Immature natural killer cell (primary cell): ENCODE measurements around the gene ANXA6. TPM values are rescaled to one million over a fixed set of nuclear protein-coding genes. Genes with fewer than 3 reads are reported as not detected.

Experiments
- DNase-seq, 3 donors: peaks; one replicate each; pipeline ENCODE4 v3.0.0; 2022; ENCODE audit warnings: mixed read lengths in 1 of 3
- H3K27ac Mint-ChIP-seq, 6 donors: one replicate each; pipeline ENCODE4 v1.8.0; 2020; ENCODE audit warnings: mixed read lengths in 6 of 6, mild to moderate bottlenecking in 5 of 6, inconsistent platforms in 4 of 6, moderate library complexity in 3 of 6
- H3K27me3 Mint-ChIP-seq, 3 donors: one replicate each; pipeline ENCODE4 v1.8.0; 2020 to 2021; ENCODE audit warnings: low read depth in 3 of 3, mild to moderate bottlenecking in 3 of 3, mixed read lengths in 3 of 3, moderate library complexity in 3 of 3, inconsistent platforms in 1 of 3
- H3K36me3 Mint-ChIP-seq, 3 donors: one replicate each; pipeline ENCODE4 v1.8.0; 2020; ENCODE audit warnings: mixed read lengths in 3 of 3, inconsistent platforms in 2 of 3, mild to moderate bottlenecking in 2 of 3
- H3K4me1 Mint-ChIP-seq, 2 donors: one replicate each; pipeline ENCODE4 v1.8.0; 2020; ENCODE audit warnings: inconsistent platforms in 2 of 2, mild to moderate bottlenecking in 2 of 2, mixed read lengths in 2 of 2, moderate library complexity in 1 of 2
- H3K4me3 Mint-ChIP-seq, 5 donors: one replicate each; pipeline ENCODE4 v1.8.0; 2020; ENCODE audit warnings: mild to moderate bottlenecking in 5 of 5, mixed read lengths in 5 of 5, inconsistent platforms in 3 of 5, moderate library complexity in 3 of 5
- H3K9me3 Mint-ChIP-seq, 6 donors: one replicate each; pipeline ENCODE4 v1.8.0; 2020; ENCODE audit warnings: mild to moderate bottlenecking in 6 of 6, mixed read lengths in 6 of 6, inconsistent platforms in 4 of 6, moderate library complexity in 3 of 6
- polyA plus RNA-seq, 3 donors: library from polyadenylated mRNA; unstranded; fragments of 300-500 nt; fragmentation: Illumina TruSeq; gene quantifications; one replicate each; pipeline ENCODE4 v1.2.3, GENCODE V29; 2021

The ANXA6 gene
- polyA plus RNA-seq, 3 donors from 2014 or later: 313 to 679 (median 395) TPM

DNA sequence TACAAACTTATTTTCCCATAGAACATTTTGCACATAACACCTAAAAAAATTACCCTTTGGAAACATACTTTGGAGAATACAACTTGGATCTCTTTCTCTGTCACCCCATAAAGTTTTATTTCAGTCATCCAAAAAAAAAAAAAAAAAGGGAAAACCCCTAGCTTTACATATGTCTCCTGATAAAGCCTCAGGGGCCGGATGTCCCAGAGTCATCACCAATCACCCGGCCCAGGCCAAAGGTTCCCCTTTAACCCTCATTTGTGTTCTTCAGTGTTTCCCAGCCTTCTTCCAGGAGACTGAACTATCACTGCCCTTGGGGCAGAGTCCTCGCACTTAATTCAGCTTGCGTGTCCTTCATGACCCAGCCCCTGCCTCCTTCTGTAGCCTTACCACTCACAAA lies 28.8 kb downstream of the ANXA6 start:
- Mint-ChIP-seq H3K27me3 (peaks cover 3 to 5% (median 5%) of the 10 kb centered on the region in 3 donors), H3K9me3 (no peaks in the 10 kb centered on the region), H3K36me3 (peaks cover 21 to 77% (median 36%) of the 10 kb centered on the region in 3 donors), H3K4me3 (no peak overlapping the region), H3K27ac (peak overlapping the region in 4 of 6 donors; percentile 47 to 78 (median 72)), H3K4me1 (peaks cover 18 to 30% of the 10 kb centered on the region in 2 donors)
- no peak for DNase-seq

GRCh38 chr5:151127926-151128325 lies 29.7 kb downstream of the ANXA6 start:
- Mint-ChIP-seq H3K4me3 (no peak overlapping the region), H3K27ac (peak overlapping the region; percentile 3 to 75 (median 44)), H3K4me1 (peaks cover 18 to 30% of the 10 kb centered on the region in 2 donors), H3K36me3 (peaks cover 12 to 68% (median 27%) of the 10 kb centered on the region in 3 donors), H3K9me3 (no peaks in the 10 kb centered on the region), H3K27me3 (peaks cover 3 to 5% (median 5%) of the 10 kb centered on the region in 3 donors)
- DNase-seq: no peak

DNA sequence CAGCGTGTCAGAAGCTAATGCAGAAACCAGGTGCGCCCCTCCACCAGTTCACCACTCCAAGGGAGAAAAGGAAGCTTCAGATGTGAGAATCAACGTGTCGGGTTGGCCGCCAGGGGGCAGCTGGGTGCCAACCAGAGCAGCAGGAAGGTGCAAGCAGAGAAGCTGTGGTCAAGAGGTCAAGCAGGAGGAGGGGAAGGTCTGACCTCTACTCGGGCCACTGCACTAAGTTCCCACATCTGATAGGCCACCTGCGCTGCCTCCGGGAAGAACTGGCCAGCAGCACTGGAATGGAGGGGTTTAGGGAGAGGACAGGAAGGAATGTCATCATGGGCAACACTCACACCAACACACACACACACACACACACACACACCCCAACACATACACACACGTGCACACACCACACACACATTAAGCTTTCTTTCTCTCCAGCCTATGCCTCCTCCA lies 31.4 kb downstream of the ANXA6 start:
- peak overlapping the region in 2 of 5 donors; percentile 1 to 42 for H3K4me3 Mint-ChIP-seq
- peaks cover 8 to 71% (median 27%) of the 10 kb centered on the region in 3 donors for H3K36me3 Mint-ChIP-seq
- peak overlapping the region; percentile 42 to 91 (median 74) for H3K27ac Mint-ChIP-seq

GRCh38 chr5:151125421-151125820 lies 32.2 kb downstream of the ANXA6 start:
- Mint-ChIP-seq H3K4me3 (no peak overlapping the region), H3K27ac (peak overlapping the region in 5 of 6 donors; percentile 21 to 75 (median 70)), H3K4me1 (peaks cover 17 to 30% of the 10 kb centered on the region in 2 donors), H3K9me3 (no peaks in the 10 kb centered on the region), H3K27me3 (peaks cover 3 to 7% (median 5%) of the 10 kb centered on the region in 3 donors), H3K36me3 (peaks cover 12 to 69% (median 29%) of the 10 kb centered on the region in 3 donors)
- no peak for DNase-seq

More for the DNA sequence above, 31.4 kb downstream of the ANXA6 start:
- Mint-ChIP-seq H3K27me3 (peaks cover 3 to 7% (median 5%) of the 10 kb centered on the region in 3 donors), H3K4me1 (peaks cover 17 to 30% of the 10 kb centered on the region in 2 donors), H3K9me3 (no peaks in the 10 kb centered on the region)
- peak; percentile 64 to 71 (median 70) for DNase-seq

GRCh38 chr5:151123897-151124751 lies 33.5 kb downstream of the ANXA6 start:
- Mint-ChIP-seq H3K27me3 (peaks cover 3 to 8% (median 7%) of the 10 kb centered on the region in 3 donors), H3K4me3 (no peak overlapping the region), H3K9me3 (no peaks in the 10 kb centered on the region), H3K4me1 (peaks cover 17 to 30% of the 10 kb centered on the region in 2 donors), H3K36me3 (peaks cover 11 to 69% (median 37%) of the 10 kb centered on the region in 3 donors), H3K27ac (peak overlapping the region in 5 of 6 donors; percentile 45 to 74 (median 67))
- no peak for DNase-seq

- Mint-ChIP-seq H3K27me3 (peaks cover 3 to 8% (median 4%) of the 10 kb centered on the region in 3 donors), H3K4me1 (peaks cover 17 to 25% of the 10 kb centered on the region in 2 donors), H3K9me3 (no peaks in the 10 kb centered on the region), H3K36me3 (peaks cover 11 to 63% (median 32%) of the 10 kb centered on the region in 3 donors), H3K4me3 (no peak overlapping the region), H3K27ac (peak overlapping the region in 3 of 6 donors; percentile 32 to 73 (median 67))
- DNase-seq: no peak
Measured at GRCh38 chr5:151122828-151123227, 34.8 kb downstream of the ANXA6 start.

GRCh38 chr5:151121665-151122064 lies 35.9 kb downstream of the ANXA6 start:
- Mint-ChIP-seq H3K4me1 (peaks cover 8 to 14% of the 10 kb centered on the region in 2 donors), H3K9me3 (no peaks in the 10 kb centered on the region), H3K36me3 (peaks cover 16 to 62% (median 37%) of the 10 kb centered on the region in 3 donors), H3K27me3 (peaks cover 3 to 13% (median 4%) of the 10 kb centered on the region in 3 donors), H3K27ac (peak overlapping the region in 5 of 6 donors; percentile 24 to 76 (median 70)), H3K4me3 (no peak overlapping the region)
- no peak for DNase-seq

DNA sequence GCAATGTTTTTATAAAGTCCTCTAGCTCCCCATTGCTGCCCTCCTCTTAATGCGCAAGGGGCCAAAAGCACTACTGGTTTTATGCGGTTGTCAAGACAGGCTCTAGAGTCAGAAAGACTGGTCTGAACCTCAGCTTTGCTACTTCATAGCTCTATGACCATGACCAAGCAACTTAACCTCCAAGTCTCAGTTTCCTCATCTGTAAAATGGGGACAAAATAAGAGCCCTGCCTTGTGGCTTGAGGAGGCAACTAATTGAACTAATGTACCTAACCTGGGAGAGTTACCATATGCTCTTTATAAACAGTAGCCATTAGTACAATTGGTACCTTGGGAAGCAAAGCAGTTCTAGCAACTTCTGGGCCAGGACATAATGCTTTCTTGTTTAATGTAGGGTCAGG lies 36.5 kb downstream of the ANXA6 start:
- Mint-ChIP-seq H3K4me1 (peaks cover 2 to 8% of the 10 kb centered on the region in 2 donors), H3K9me3 (no peaks in the 10 kb centered on the region), H3K27ac (peak overlapping the region in 4 of 6 donors; percentile 24 to 73 (median 49)), H3K27me3 (peaks cover 0 to 9% (median 3%) of the 10 kb centered on the region in 3 donors), H3K36me3 (peaks cover 13 to 60% (median 32%) of the 10 kb centered on the region in 3 donors), H3K4me3 (no peak overlapping the region)
- DNase-seq: no peak

DNA sequence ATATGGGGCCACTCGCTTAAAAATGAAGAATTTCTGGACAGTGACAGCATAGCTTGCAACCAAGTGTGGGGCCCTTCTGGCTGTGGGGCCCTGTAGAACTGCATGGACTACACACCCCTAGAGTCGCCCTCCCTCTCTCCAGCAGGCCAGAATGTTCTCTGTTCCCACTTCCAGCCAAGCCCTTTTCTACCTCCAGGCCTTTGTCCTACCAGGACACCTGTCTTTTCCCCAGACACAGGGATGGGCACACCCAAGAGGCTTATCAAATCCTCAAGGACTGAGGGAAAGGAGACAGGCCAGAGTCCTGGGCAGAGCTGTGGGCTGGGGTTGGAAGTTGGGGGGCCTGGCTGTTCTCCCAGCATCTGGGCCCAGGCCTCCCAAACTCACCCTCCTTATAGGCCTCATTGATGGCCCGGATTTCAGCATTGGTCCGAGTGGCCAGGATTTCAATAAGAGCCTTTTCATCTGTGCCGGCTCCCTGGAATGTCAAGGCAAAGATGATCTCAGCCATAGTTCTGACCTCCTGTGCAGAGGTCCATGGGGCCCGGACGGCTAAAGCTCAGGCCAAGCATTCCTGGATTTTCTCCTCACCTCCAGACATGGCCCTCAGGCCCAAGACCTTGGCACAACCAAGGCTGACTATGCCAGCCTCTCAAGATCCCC lies 38.5 kb downstream of the ANXA6 start:
- Mint-ChIP-seq H3K9me3 (no peaks in the 10 kb centered on the region), H3K4me3 (no peak overlapping the region), H3K36me3 (peaks cover 11 to 52% (median 28%) of the 10 kb centered on the region in 3 donors), H3K27ac (peak overlapping the region in 5 of 6 donors; percentile 61 to 91 (median 71)), H3K27me3 (peaks cover 0 to 7% (median 2%) of the 10 kb centered on the region in 3 donors), H3K4me1 (peaks cover 3 to 12% of the 10 kb centered on the region in 2 donors)
- DNase-seq: no peak

GRCh38 chr5:151115272-151115905 lies 42.2 kb downstream of the ANXA6 start:
- H3K4me3 Mint-ChIP-seq: no peak overlapping the region
- H3K9me3 Mint-ChIP-seq: no peaks in the 10 kb centered on the region
- H3K4me1 Mint-ChIP-seq: peaks cover 5 to 17% of the 10 kb centered on the region in 2 donors
- peaks cover 0 to 7% (median 0%) of the 10 kb centered on the region in 3 donors for H3K27me3 Mint-ChIP-seq
- DNase-seq: peak; percentile 62 to 65 (median 62)
- H3K36me3 Mint-ChIP-seq: peaks cover 7 to 44% (median 20%) of the 10 kb centered on the region in 3 donors
- H3K27ac Mint-ChIP-seq: peak overlapping the region in 5 of 6 donors; percentile 16 to 73 (median 45)

GRCh38 chr5:151113651-151114050 lies 43.9 kb downstream of the ANXA6 start:
- peak overlapping the region; percentile 14 to 67 (median 48) for H3K27ac Mint-ChIP-seq
- no peak overlapping the region for H3K4me3 Mint-ChIP-seq
- H3K4me1 Mint-ChIP-seq: peaks cover 5 to 17% of the 10 kb centered on the region in 2 donors
- H3K27me3 Mint-ChIP-seq: peaks cover 0 to 5% (median 0%) of the 10 kb centered on the region in 3 donors
- H3K9me3 Mint-ChIP-seq: no peaks in the 10 kb centered on the region
- no peak for DNase-seq
- H3K36me3 Mint-ChIP-seq: peaks cover 8 to 41% (median 17%) of the 10 kb centered on the region in 3 donors

- Mint-ChIP-seq H3K4me1 (peaks cover 8 to 25% of the 10 kb centered on the region in 2 donors), H3K4me3 (no peak overlapping the region), H3K27me3 (peaks cover 0 to 5% (median 0%) of the 10 kb centered on the region in 3 donors), H3K9me3 (no peaks in the 10 kb centered on the region), H3K27ac (no peak overlapping the region), H3K36me3 (peaks cover 18 to 51% (median 24%) of the 10 kb centered on the region in 3 donors)
- no peak for DNase-seq
Measured at GRCh38 chr5:151110992-151111391, 46.6 kb downstream of the ANXA6 start.

DNA sequence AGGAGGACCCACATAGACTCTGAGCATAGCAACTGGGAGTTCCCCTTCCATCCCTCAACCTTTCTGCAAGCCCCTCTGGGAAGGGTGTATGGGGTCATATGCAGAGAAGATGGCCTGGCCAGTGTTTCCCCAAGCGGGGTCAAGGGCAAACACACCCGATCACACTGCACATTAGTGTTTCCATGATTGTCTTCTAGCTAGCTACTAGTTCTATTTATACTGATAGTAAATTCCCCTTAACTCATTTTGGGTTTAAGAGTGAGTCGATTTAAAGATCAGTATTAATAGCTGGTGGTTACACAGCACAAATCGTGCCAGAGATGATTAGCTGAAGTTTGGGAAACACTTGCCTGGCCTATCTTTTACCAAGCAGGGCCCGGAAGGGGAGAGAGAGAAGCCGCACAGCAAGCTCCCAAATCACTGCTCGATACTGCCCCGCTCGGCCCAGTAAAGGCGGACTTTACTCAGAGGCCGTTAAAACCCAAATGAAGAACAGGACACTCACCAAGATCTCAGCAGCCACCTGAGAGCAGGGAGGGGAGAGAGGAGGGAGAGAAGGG lies 47.4 kb downstream of the ANXA6 start:
- H3K4me3 Mint-ChIP-seq: no peak overlapping the region
- peaks cover 6 to 22% of the 10 kb centered on the region in 2 donors for H3K4me1 Mint-ChIP-seq
- peaks cover 18 to 55% (median 24%) of the 10 kb centered on the region in 3 donors for H3K36me3 Mint-ChIP-seq
- H3K9me3 Mint-ChIP-seq: no peaks in the 10 kb centered on the region
- peak overlapping the region in 2 of 6 donors; percentile 51 to 61 for H3K27ac Mint-ChIP-seq
- DNase-seq: no peak
- H3K27me3 Mint-ChIP-seq: peaks cover 0 to 5% (median 0%) of the 10 kb centered on the region in 3 donors
